Body of pancreas (tissue), 4 donors: Measurements from ENCODE around the gene PLEKHG4B. TPM values are rescaled to one million over a fixed set of nuclear protein-coding genes. Genes with fewer than 3 reads are reported as not detected.

ENCODE experiments used
- ATAC-seq: fragments of 150-250 bp; one replicate; pipeline ENCODE4 v1.9.1; 2016
- DNase-seq, 4 donors: peaks; one replicate each; pipeline ENCODE4 v3.0.0-alpha.2; 2019
- H3K27ac ChIP-seq, 4 donors: fragments of 200-600 bp; sonication (generic); 1 replicate in 3 of 4; 2 replicates in 1 of 4; pipeline versions ENCODE4 v1.5.1 to v1.6.1; 2016 to 2019; ENCODE audit warnings: mild to moderate bottlenecking in 1 of 4, mixed read lengths in 1 of 4, moderate library complexity in 1 of 4
- H3K27me3 ChIP-seq, 2 donors: fragments of 200-600 bp; sonication (generic); one replicate each; pipeline ENCODE4 v1.6.0; 2016; ENCODE audit warnings: mild to moderate bottlenecking in 1 of 2
- H3K36me3 ChIP-seq, 2 donors: fragments of 200-600 bp; sonication (generic); replicated peaks in 1 of 2; 2 replicates each; pipeline ENCODE4 v1.5.1; 2016; ENCODE audit warnings: low read depth in 2 of 2; ENCODE audit not compliant: insufficient read depth in 1 of 2
- H3K4me1 ChIP-seq: fragments of 200-600 bp; sonication (generic); one replicate; pipeline ENCODE4 v1.6.0; 2016
- H3K4me3 ChIP-seq, 2 donors: fragments of 200-600 bp; sonication (generic); 1 replicate in 1 of 2; 2 replicates in 1 of 2; pipeline ENCODE4 v1.5.1; 2016 to 2019
- H3K9me3 ChIP-seq, 3 donors: fragments of 200-600 bp; sonication (generic); 1 replicate in 2 of 3; 2 replicates in 1 of 3; pipeline ENCODE4 v1.5.1; 2016
- CTCF ChIP-seq, 7 experiments: fragments of 450-650 bp in 4 of 7; fragments of 200-600 bp in 3 of 7; sonication (generic) in 3 of 7; IDR thresholded peaks; one replicate each; pipeline ENCODE4 v1.5.1; 2016 to 2019; ENCODE audit warnings: antibody characterized with exemption in 7 of 7
- POLR2A ChIP-seq, 3 donors: fragments of 450-650 bp; IDR thresholded peaks; one replicate each; pipeline ENCODE4 v1.6.1; 2016; ENCODE audit warnings: antibody characterized with exemption in 3 of 3, mild to moderate bottlenecking in 2 of 3
- WGBS, 2 donors: methylation state at CpG; one replicate each; pipeline ENCODE4 v1.1.5; 2017; 5-methylcytosine and 5-hydroxymethylcytosine counted together
- intact Hi-C: fragments of 100-400 bp; cut with DNase I; formaldehyde crosslinking; loops from one replicate; pipeline ENCODE4 v1.15.1; 2023
- total RNA-seq, 2 donors: library from RNA; depleted of rRNA; stranded (reverse); fragments of >200 nt; gene quantifications; one replicate each; pipeline ENCODE4 v1.1.0, GENCODE V29; 2016

Gene PLEKHG4B
- total RNA-seq, 2 donors from 2014 or later: 0.99 to 1.3 TPM

- no peak for DNase-seq
- H3K27me3 ChIP-seq: no peaks in the 10 kb centered on the region
- no peaks in the 10 kb centered on the region for H3K4me1 ChIP-seq
- no peaks in the 10 kb centered on the region for H3K36me3 ChIP-seq
- intact Hi-C loops: no loop called here
- 76 to 82% methylated on average over 18 of the region's 18 CpGs for WGBS, 2 donors
- TF ChIP-seq POLR2A (IDR thresholded peaks at IDR 0.05) (no peak), CTCF (IDR thresholded peaks at IDR 0.05) (no peak)
- H3K4me3 ChIP-seq: no peak overlapping the region
- no peak overlapping the region for H3K27ac ChIP-seq
- no peak for ATAC-seq
- peaks cover 0 to 9% (median 0%) of the 10 kb centered on the region in 3 donors for H3K9me3 ChIP-seq
These were observed 50.4 kb downstream of the PLEKHG4B start for GRCh38 chr5:142246-142810.

GRCh38 chr5:143041-143440, 51.1 kb downstream of the PLEKHG4B start:
- TF ChIP-seq CTCF (IDR thresholded peaks at IDR 0.05) (no peak), POLR2A (IDR thresholded peaks at IDR 0.05) (no peak)
- WGBS, 2 donors: 69 to 70% methylated on average over 12 of the region's 17 CpGs
- no peaks in the 10 kb centered on the region for H3K27me3 ChIP-seq
- intact Hi-C loops: no loop called here
- DNase-seq (no peak), ATAC-seq (no peak)
- H3K9me3 ChIP-seq: peaks cover 0 to 16% (median 0%) of the 10 kb centered on the region in 3 donors
- H3K27ac ChIP-seq: no peak overlapping the region
- no peaks in the 10 kb centered on the region for H3K36me3 ChIP-seq
- no peak overlapping the region for H3K4me3 ChIP-seq
- H3K4me1 ChIP-seq: no peaks in the 10 kb centered on the region

DNA sequence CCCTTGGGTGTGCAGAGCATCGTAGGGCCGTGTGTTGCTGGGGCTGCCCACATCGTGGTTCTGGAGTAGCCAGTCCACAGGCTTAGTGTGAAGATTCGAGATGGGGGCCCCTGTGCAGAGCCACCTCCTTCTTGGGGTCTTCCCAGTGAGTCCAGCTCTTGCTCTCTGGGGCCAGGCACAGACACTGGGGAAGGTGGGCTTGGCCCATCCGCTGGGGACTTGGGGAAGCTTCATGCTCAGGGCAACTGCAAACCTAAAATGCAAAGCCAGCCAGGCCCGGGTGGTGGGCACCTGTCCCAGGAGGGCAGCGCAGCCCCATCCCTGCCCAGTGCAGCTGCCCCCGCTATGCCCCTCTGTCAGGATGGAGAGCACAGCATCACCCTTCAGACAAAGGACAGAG, 53.0 kb downstream of the PLEKHG4B start:
- ATAC-seq: no peak
- no peak for DNase-seq
- Histone ChIP-seq H3K4me3 (no peak overlapping the region), H3K36me3 (no peaks in the 10 kb centered on the region), H3K9me3 (peaks cover 0 to 16% (median 0%) of the 10 kb centered on the region in 3 donors), H3K4me1 (no peaks in the 10 kb centered on the region), H3K27ac (no peak overlapping the region), H3K27me3 (no peaks in the 10 kb centered on the region)
- intact Hi-C loops: no loop called here
- whole genome bisulfite sequencing, 2 donors: 71 to 87% methylated on average over 3 to 8 of the region's 8 CpGs
- TF ChIP-seq CTCF (IDR thresholded peaks at IDR 0.05): no peak
- TF ChIP-seq POLR2A (IDR thresholded peaks at IDR 0.05): no peak

- 84 to 85% methylated on average over 6 to 7 of the region's 7 CpGs for WGBS, 2 donors
These were observed 53.8 kb downstream of the PLEKHG4B start for GRCh38 chr5:145585-146323.

More at GRCh38 chr5:145585-146323, 53.8 kb downstream of the PLEKHG4B start:
- H3K36me3 ChIP-seq: no peaks in the 10 kb centered on the region
- DNase-seq (no peak), ATAC-seq (no peak)
- intact Hi-C loops: no loop called here
- no peaks in the 10 kb centered on the region for H3K27me3 ChIP-seq
- peaks cover 0 to 16% (median 0%) of the 10 kb centered on the region in 3 donors for H3K9me3 ChIP-seq
- H3K4me1 ChIP-seq: no peaks in the 10 kb centered on the region
- H3K27ac ChIP-seq: no peak overlapping the region
- TF ChIP-seq CTCF (IDR thresholded peaks at IDR 0.05) (no peak), POLR2A (IDR thresholded peaks at IDR 0.05) (no peak)
- no peak overlapping the region for H3K4me3 ChIP-seq
